Measurements from ENCODE around the gene CHST8.

- TF ChIP-seq ZNF644 (CRISPR knock-in tag; IDR thresholded peaks at IDR 0.05; ENCODE audit: low read depth) (no peak), ZNF33B (CRISPR knock-in tag; IDR thresholded peaks at IDR 0.05) (no peak), TEAD2 (CRISPR knock-in tag; IDR thresholded peaks at IDR 0.05) (no peak), ZNF496 (CRISPR knock-in tag; IDR thresholded peaks at IDR 0.05; ENCODE audit: insufficient replicate concordance) (no peak), CBX5 (CRISPR knock-in tag; IDR thresholded peaks at IDR 0.05; ENCODE audit: borderline replicate concordance) (no peak), ZBTB33 (CRISPR knock-in tag; IDR thresholded peaks at IDR 0.05) (no peak), ZZZ3 (CRISPR knock-in tag; IDR thresholded peaks at IDR 0.05; ENCODE audit: borderline replicate concordance) (no peak)
These were observed 188.2 kb downstream of the CHST8 start for GRCh38 chr19:33809960-33810359.

Measured in HepG2 (cell line).